PC-9 (cell line): ENCODE measurements around the gene ZC3H11A. TPM values are rescaled to one million over a fixed set of nuclear protein-coding genes. Genes with fewer than 3 reads are reported as not detected.

Experiments used
- BruUV-seq: library from RNA; stranded (reverse); fragments of 400-500 nt; replicated peaks from 2 replicates; lab custom pipeline; 2021; lab: Mats Ljungman, UMichigan
- CTCF ChIA-PET: fragments of 300-600 bp; sonication (Branson Sonifier 250); formaldehyde crosslinking; loops from one replicate; lab custom pipeline; 2022; ENCODE audit warnings: antibody characterized with exemption; lab: Charles Lee
- POLR2A ChIA-PET: fragments of 300-600 bp; sonication (Branson Sonifier 250); formaldehyde crosslinking; loops from one replicate; lab custom pipeline; 2022; ENCODE audit warnings: antibody characterized with exemption; ENCODE audit not compliant: unreplicated experiment; lab: Charles Lee
- DNase-seq, 2 experiments: peaks; one replicate each; pipeline versions ENCODE4 v3.0.0 to v3.0.0-alpha.2; 2015 to 2022; ENCODE audit warnings: mixed read lengths in 1 of 2
- H2AFZ ChIP-seq: fragments of 200-600 bp; sonication (generic); 2 replicates; pipeline ENCODE4 v1.8.1; 2017; ENCODE audit warnings: antibody characterized with exemption
- H3F3A ChIP-seq: fragments of 200-600 bp; sonication (generic); 2 replicates; pipeline ENCODE4 v1.8.1; 2017; ENCODE audit warnings: antibody characterized with exemption, mild to moderate bottlenecking, low read depth; ENCODE audit not compliant: insufficient read depth
- H3K27ac ChIP-seq: fragments of 200-600 bp; sonication (generic); 2 replicates; pipeline ENCODE4 v1.6.1; 2016; ENCODE audit warnings: mixed run types
- H3K27me3 ChIP-seq: fragments of 200-600 bp; sonication (generic); 2 replicates; pipeline ENCODE4 v1.6.1; 2016; ENCODE audit warnings: low read depth, mixed run types; ENCODE audit not compliant: insufficient read depth
- H3K36me3 ChIP-seq: fragments of 200-600 bp; sonication (generic); 2 replicates; pipeline ENCODE4 v1.6.1; 2016; ENCODE audit warnings: low read depth, mixed run types
- H3K4me1 ChIP-seq: fragments of 200-600 bp; sonication (generic); replicated peaks from 2 replicates; pipeline ENCODE4 v1.6.1; 2016; ENCODE audit warnings: mixed run types; ENCODE audit not compliant: insufficient read depth
- H3K4me2 ChIP-seq: fragments of 200-600 bp; sonication (generic); 2 replicates; pipeline ENCODE4 v1.6.1; 2017; ENCODE audit warnings: mixed run types
- H3K4me3 ChIP-seq: fragments of 200-600 bp; sonication (generic); 2 replicates; pipeline ENCODE4 v1.6.1; 2016; ENCODE audit warnings: mixed run types
- H3K79me2 ChIP-seq: fragments of 200-600 bp; sonication (generic); 2 replicates; pipeline ENCODE4 v1.6.1; 2017; ENCODE audit warnings: low read depth, mixed run types
- H3K9me2 ChIP-seq: fragments of 200-600 bp; sonication (generic); 2 replicates; pipeline ENCODE4 v1.8.1; 2017; ENCODE audit warnings: mild to moderate bottlenecking; ENCODE audit not compliant: insufficient read depth
- H3K9me3 ChIP-seq: fragments of 200-600 bp; sonication (generic); 2 replicates; pipeline ENCODE4 v1.8.1; 2016; ENCODE audit warnings: low read depth; ENCODE audit not compliant: insufficient read depth
- H4K20me1 ChIP-seq: fragments of 200-600 bp; sonication (generic); 2 replicates; pipeline ENCODE4 v1.8.1; 2017; ENCODE audit not compliant: insufficient read depth
- CTCF ChIP-seq: fragments of 200-600 bp; sonication (generic); conservative IDR thresholded peaks from 2 replicates; pipeline ENCODE4 v1.6.1; 2017; ENCODE audit warnings: mixed run types, antibody characterized with exemption, mild to moderate bottlenecking, moderate library complexity
- EZH2 ChIP-seq: fragments of 200-600 bp; sonication (generic); IDR thresholded peaks from 2 replicates; pipeline ENCODE4 v1.8.0; 2017; ENCODE audit warnings: antibody characterized with exemption, low read depth
- intact Hi-C: fragments of 100-400 bp; cut with micrococcal nuclease; formaldehyde crosslinking; loops from one replicate; pipeline ENCODE4 v1.10.0; 2022; ENCODE audit not compliant: unreplicated experiment
- total RNA-seq: library from RNA; stranded (reverse); gene quantifications from 2 replicates; pipeline ENCODE4 v1.2.3, GENCODE V29; 2021

Gene ZC3H11A
- total RNA-seq, 1 experiment from 2014 or later = 91.1 TPM

GRCh38 chr1:203778146-203778545, 17.3 kb upstream of the ZC3H11A start:
- Histone ChIP-seq H3K79me2 (no peaks in the 10 kb centered on the region), H2AFZ (no peak overlapping the region), H3K9me3 (no peaks in the 10 kb centered on the region), H3K9me2 (no peaks in the 10 kb centered on the region), H3K4me1 (no peaks in the 10 kb centered on the region), H3K4me3 (no peak overlapping the region), H4K20me1 (no peaks in the 10 kb centered on the region), H3K27ac (no peak overlapping the region), H3F3A (0 out of 2 replicates have a peak, but pooled peaks cover 7% of the 10 kb centered on the region), H3K4me2 (no peak overlapping the region), H3K36me3 (no peaks in the 10 kb centered on the region), H3K27me3 (no peaks in the 10 kb centered on the region)
- intact Hi-C loops = no loop called here
- no peak for DNase-seq
- ChIA-PET POLR2A (no interaction called here), CTCF (no interaction called here)
- no peak for TF ChIP-seq EZH2
- TF ChIP-seq CTCF = no peak
- no TSS peak for BruUV-seq

- no TSS peak for BruUV-seq
- ChIA-PET CTCF (no interaction called here), POLR2A (no interaction called here)
- no peak overlapping the region for H2AFZ ChIP-seq
- H3K4me2 ChIP-seq = no peak overlapping the region
- no peak overlapping the region for H3K27ac ChIP-seq
- no peak overlapping the region for H3K4me3 ChIP-seq
- intact Hi-C loops = no loop called here
- no peak for DNase-seq
- H3K79me2 ChIP-seq = no peaks in the 10 kb centered on the region
- H4K20me1 ChIP-seq = no peaks in the 10 kb centered on the region
- H3K9me2 ChIP-seq = no peaks in the 10 kb centered on the region
- no peaks in the 10 kb centered on the region for H3K36me3 ChIP-seq
- TF ChIP-seq CTCF (no peak), EZH2 (no peak)
- no peaks in the 10 kb centered on the region for H3K27me3 ChIP-seq
- H3K4me1 ChIP-seq = no peaks in the 10 kb centered on the region
- H3F3A ChIP-seq = 0 out of 2 replicates have a peak, but pooled peaks cover 7% of the 10 kb centered on the region
- H3K9me3 ChIP-seq = no peaks in the 10 kb centered on the region
These were observed 16.6 kb upstream of the ZC3H11A start for GRCh38 chr1:203778789-203779188.

- Histone ChIP-seq H4K20me1 (no peaks in the 10 kb centered on the region), H2AFZ (no peak overlapping the region), H3K4me1 (no peaks in the 10 kb centered on the region), H3K27ac (no peak overlapping the region), H3K36me3 (no peaks in the 10 kb centered on the region), H3K9me2 (no peaks in the 10 kb centered on the region), H3K4me3 (no peak overlapping the region), H3K27me3 (no peaks in the 10 kb centered on the region), H3K9me3 (no peaks in the 10 kb centered on the region), H3F3A (0 out of 2 replicates have a peak, but pooled peaks cover 11% of the 10 kb centered on the region), H3K4me2 (no peak overlapping the region), H3K79me2 (no peaks in the 10 kb centered on the region)
- no peak for DNase-seq
- TF ChIP-seq CTCF = no peak
- TF ChIP-seq EZH2 = no peak
- POLR2A ChIA-PET = interaction anchor here (0.7 kb wide), 1 partner anchor 345 kb away, joined by 4 read pairs; no protein-coding TSS in a partner anchor
- no TSS peak for BruUV-seq
- CTCF ChIA-PET = no interaction called here
- intact Hi-C loops = no loop called here
These were observed 13.5 kb upstream of the ZC3H11A start for GRCh38 chr1:203781962-203782361.
